Measurements from ENCODE around the gene RBM4.

Gene RBM4

DNA sequence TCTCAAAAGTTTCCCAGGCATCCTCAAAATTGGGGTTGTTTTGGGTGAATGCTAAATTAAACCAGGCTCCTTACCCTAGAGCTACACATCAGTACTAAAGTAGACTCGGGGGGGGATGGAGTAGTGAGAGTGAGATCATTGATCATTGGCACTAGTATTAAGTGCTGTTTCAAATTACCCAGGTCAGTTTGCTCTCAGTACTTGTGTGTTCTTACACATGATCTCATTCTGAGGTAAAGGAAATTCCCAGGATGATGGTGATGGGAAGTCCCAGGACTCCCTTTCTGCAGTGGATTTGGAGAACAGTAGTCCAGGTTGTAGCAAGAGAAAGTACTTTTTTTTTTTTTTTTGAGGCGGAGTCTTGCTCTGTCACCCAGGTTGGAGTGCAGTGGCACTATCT, 12.5 kb downstream of the RBM4 start:
- in situ Hi-C loops (cut with HindIII; ENCODE audit: low sequenced_read_pairs): no loop called here

DNA sequence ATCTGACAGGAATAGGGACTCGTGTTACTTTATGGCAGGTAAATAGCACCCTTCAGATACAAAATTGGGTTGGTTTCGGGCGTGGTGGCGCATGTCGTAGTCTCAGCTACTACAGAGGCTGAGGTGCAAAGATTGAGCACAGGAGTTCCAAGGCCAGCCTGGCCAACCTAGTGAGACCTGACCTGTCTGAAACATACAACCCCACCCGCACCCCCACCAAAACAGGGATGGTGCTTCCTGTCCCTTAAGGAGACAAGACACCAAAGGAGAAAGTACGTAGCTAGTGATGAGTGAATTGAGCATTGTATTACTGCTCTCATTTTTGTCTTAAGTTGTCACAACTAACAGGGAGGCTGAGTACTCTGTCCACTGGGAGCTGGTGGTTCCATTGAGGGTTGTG, 14.1 kb downstream of the RBM4 start:
- in situ Hi-C loops (cut with HindIII; ENCODE audit: low sequenced_read_pairs): no loop called here
- DNase-seq (ENCODE audit: low read depth, low spot score): no peak
- H3K4me3 ChIP-seq (ENCODE audit: low read depth, low read length): no peak overlapping the region
- TF ChIP-seq, protein P1, sequence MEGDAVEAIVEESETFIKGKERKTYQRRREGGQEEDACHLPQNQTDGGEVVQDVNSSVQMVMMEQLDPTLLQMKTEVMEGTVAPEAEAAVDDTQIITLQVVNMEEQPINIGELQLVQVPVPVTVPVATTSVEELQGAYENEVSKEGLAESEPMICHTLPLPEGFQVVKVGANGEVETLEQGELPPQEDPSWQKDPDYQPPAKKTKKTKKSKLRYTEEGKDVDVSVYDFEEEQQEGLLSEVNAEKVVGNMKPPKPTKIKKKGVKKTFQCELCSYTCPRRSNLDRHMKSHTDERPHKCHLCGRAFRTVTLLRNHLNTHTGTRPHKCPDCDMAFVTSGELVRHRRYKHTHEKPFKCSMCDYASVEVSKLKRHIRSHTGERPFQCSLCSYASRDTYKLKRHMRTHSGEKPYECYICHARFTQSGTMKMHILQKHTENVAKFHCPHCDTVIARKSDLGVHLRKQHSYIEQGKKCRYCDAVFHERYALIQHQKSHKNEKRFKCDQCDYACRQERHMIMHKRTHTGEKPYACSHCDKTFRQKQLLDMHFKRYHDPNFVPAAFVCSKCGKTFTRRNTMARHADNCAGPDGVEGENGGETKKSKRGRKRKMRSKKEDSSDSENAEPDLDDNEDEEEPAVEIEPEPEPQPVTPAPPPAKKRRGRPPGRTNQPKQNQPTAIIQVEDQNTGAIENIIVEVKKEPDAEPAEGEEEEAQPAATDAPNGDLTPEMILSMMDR (IDR thresholded peaks at IDR 0.05; ENCODE audit: low read depth, low read length): no peak

More for the DNA sequence above, 12.5 kb downstream of the RBM4 start:
- TF ChIP-seq, protein P1 (IDR thresholded peaks at IDR 0.05; ENCODE audit: low read depth, low read length): no peak
- DNase-seq (ENCODE audit: low read depth, low spot score): peak; percentile 27
- no peak overlapping the region for H3K4me3 ChIP-seq (ENCODE audit: low read depth, low read length)

DNA sequence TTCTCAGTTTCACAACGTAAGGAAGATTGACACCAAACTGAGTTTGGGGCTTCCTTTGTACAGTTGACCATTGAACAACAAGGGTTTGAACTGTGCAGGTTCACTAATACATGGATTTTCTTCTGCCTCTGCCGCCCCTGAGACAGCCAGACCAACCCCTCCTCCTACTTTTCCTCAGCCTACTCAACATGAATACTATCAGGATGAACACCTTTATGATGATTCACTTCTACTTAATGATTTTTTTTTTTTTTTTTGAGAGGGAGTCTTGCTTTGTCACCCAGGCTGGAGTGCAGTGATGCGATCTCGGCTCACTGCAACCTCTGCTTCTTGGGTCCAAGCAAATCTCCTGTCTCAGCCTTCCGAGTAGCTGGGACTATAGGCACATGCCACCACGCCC, 14.6 kb downstream of the RBM4 start:
- TF ChIP-seq, protein P1 (IDR thresholded peaks at IDR 0.05; ENCODE audit: low read depth, low read length): no peak
- H3K4me3 ChIP-seq (ENCODE audit: low read depth, low read length): no peak overlapping the region
- no peak for DNase-seq (ENCODE audit: low read depth, low spot score)
- in situ Hi-C loops (cut with HindIII; ENCODE audit: low sequenced_read_pairs): no loop called here

DNA sequence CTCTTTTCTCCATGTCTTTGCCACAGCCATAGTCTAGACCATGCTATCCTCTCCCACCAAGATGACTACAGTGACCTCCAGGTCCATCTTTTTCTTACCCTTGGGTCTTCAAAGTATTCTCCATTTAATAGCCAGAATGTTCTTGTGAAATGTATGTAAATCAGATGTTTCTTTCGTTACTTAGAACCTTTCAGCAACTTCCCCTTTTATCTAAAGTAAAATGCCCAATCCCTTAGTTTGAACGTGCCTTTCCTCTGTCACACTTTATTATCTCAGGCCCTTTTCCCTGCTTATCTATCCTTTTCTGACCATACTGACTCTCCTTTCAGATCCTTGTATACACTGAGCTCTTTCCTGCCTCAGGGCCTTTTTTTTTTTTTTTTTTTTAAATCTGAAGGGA, 21.3 kb downstream of the RBM4 start:
- no peak overlapping the region for H3K4me3 ChIP-seq (ENCODE audit: low read depth, low read length)
- in situ Hi-C loops (cut with HindIII; ENCODE audit: low sequenced_read_pairs): no loop called here
- no peak for DNase-seq (ENCODE audit: low read depth, low spot score)
- TF ChIP-seq, protein P1 (IDR thresholded peaks at IDR 0.05; ENCODE audit: low read depth, low read length): no peak

DNA sequence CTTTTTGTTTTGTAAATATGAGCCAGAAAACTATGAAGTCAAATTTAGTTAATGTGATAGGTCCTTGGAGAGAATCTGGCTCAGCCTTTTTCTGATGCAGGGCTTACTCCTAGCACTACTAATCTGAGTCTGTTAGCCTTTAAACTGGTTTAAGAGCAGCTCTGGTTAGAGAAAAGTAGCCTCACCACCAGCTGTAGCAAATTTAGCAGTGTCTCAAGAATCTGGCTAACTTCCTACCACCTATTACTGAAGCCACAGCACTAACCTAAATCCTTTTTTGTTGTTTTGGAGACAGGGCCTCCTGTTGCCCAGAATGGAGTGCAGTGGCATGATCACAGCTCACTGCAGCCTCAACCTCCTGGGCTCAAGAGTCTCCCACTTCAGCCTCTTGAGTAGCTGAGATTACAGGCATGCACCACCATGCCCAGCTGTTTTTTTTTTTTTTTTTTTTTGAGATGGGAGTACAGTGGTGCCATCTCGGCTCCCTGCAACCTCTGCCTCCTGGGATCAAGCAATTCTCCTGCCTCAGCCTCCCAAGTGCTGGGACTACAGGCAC, 25.3 kb downstream of the RBM4 start:
- in situ Hi-C loops (cut with HindIII; ENCODE audit: low sequenced_read_pairs): no loop called here
- no peak overlapping the region for H3K4me3 ChIP-seq (ENCODE audit: low read depth, low read length)
- DNase-seq (ENCODE audit: low read depth, low spot score): no peak
- TF ChIP-seq, protein P1 (IDR thresholded peaks at IDR 0.05; ENCODE audit: low read depth, low read length): no peak

DNA sequence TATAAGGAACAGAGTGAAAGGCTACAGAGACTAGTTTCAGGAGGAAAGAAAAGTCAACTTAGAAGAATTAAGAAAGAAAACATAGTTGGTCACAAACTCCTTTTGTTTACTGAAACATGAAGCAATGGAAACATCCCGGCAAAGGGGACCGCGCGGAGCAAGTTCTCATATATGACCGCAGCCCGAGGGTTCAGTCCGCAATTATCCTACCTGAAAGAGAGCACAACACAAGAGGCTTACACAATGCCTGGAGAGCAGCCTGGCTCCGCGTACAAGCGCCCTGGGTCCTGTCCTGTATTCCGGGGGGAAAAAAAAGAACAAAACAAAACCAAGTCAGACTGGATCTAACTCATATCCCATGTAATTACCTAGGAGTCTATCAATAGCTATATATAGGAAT, 26.9 kb downstream of the RBM4 start:
- no peak overlapping the region for H3K4me3 ChIP-seq (ENCODE audit: low read depth, low read length)
- TF ChIP-seq, protein P1 (IDR thresholded peaks at IDR 0.05; ENCODE audit: low read depth, low read length): no peak
- no peak for DNase-seq (ENCODE audit: low read depth, low spot score)
- in situ Hi-C loops (cut with HindIII; ENCODE audit: low sequenced_read_pairs): no loop called here

DNA sequence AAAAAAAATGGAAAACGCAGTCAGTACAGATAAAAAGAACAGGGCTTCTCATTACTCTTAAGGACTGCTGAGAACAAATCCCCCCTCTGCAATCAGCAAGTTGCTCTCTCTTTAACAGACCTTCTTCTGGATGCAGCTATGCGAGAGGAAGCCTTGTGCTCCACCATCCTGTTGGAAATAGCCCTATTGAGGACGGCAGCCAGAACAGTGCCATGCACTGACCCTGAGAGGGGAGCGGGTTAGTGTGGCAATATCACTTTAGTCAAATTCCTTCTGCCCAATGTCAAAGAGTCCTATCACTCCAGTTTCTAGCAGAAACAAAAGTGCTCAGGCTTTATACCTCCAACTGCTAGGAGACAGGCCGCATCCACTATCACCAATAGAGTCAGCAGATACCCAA, 32.3 kb downstream of the RBM4 start:
- in situ Hi-C loops (cut with HindIII; ENCODE audit: low sequenced_read_pairs): no loop called here
- no peak for DNase-seq (ENCODE audit: low read depth, low spot score)
- TF ChIP-seq, protein P1 (IDR thresholded peaks at IDR 0.05; ENCODE audit: low read depth, low read length): no peak
- no peak overlapping the region for H3K4me3 ChIP-seq (ENCODE audit: low read depth, low read length)

Data from astrocyte of the spinal cord (primary cell).